HepG2 (cell line): Measurements from ENCODE around the gene HAGHL. TPM values are rescaled to one million over a fixed set of nuclear protein-coding genes. Genes with fewer than 3 reads are reported as not detected.
A peak's percentile ranks its signal among the peaks of the same experiment; 100 is the strongest.

Experiments used
- HNF4G ChIP-seq, 2 experiments: sonication (generic) in 1 of 2; formaldehyde crosslinking in 1 of 2; IDR thresholded peaks; 2 replicates each; pipeline versions ENCODE4 v1.4.0 to v1.6.1; 2011 to 2020; ENCODE audit warnings: borderline replicate concordance in 2 of 2, low read depth in 2 of 2, mild to moderate bottlenecking in 2 of 2, low read length in 1 of 2, missing genetic modification reagents in 1 of 2, moderate library complexity in 1 of 2
- MEIS2 ChIP-seq: sonication (generic); formaldehyde crosslinking; IDR thresholded peaks from 2 replicates; pipeline ENCODE4 v1.9.0; 2021; ENCODE audit warnings: mild to moderate bottlenecking, missing genetic modification reagents
- NFRKB ChIP-seq: fragments of 450-650 bp; IDR thresholded peaks from 2 replicates; pipeline ENCODE4 v1.6.1; 2017
- NONO ChIP-seq, 2 experiments: fragments of 450-650 bp in 1 of 2; sonication (generic) in 1 of 2; formaldehyde crosslinking in 1 of 2; IDR thresholded peaks in 1 of 2; conservative IDR thresholded peaks in 1 of 2; 2 replicates each; pipeline versions ENCODE4 v1.6.1 to v1.8.0; 2017 to 2022; ENCODE audit warnings: mild to moderate bottlenecking in 1 of 2, missing genetic modification reagents in 1 of 2, moderate library complexity in 1 of 2
- PHF8 ChIP-seq: sonication (generic); formaldehyde crosslinking; IDR thresholded peaks from 2 replicates; pipeline ENCODE4 v1.5.0; 2020; ENCODE audit warnings: missing genetic modification reagents
- RNF2 ChIP-seq: fragments of 450-650 bp; conservative IDR thresholded peaks from 2 replicates; pipeline ENCODE4 v1.6.1; 2016; ENCODE audit warnings: low read depth
- RXRA ChIP-seq: sonication (generic); formaldehyde crosslinking; IDR thresholded peaks from 2 replicates; pipeline ENCODE4 v1.5.1; 2020; ENCODE audit warnings: missing genetic modification reagents
- ZBTB38 ChIP-seq: sonication (generic); formaldehyde crosslinking; IDR thresholded peaks from 2 replicates; pipeline ENCODE4 v1.5.1; 2020; ENCODE audit warnings: mild to moderate bottlenecking, missing genetic modification reagents
- ZFP36 ChIP-seq: fragments of 150-350 bp; IDR thresholded peaks from 2 replicates; pipeline ENCODE4 v1.6.1; 2018; ENCODE audit warnings: borderline replicate concordance, low read length, low read depth; ENCODE audit not compliant: partially characterized antibody
- ZFYVE20 ChIP-seq: sonication (generic); formaldehyde crosslinking; IDR thresholded peaks from 2 replicates; pipeline ENCODE4 v1.8.0; 2023; ENCODE audit warnings: low read depth, mild to moderate bottlenecking, moderate library complexity, missing genetic modification reagents, borderline replicate concordance
- ZNF644 ChIP-seq: IDR thresholded peaks from 2 replicates; pipeline ENCODE4 v1.6.1; 2016; ENCODE audit warnings: low read depth
- ZSCAN31 ChIP-seq: sonication (generic); formaldehyde crosslinking; IDR thresholded peaks from 2 replicates; pipeline ENCODE4 v1.5.0; 2020; ENCODE audit warnings: low read depth, mild to moderate bottlenecking, missing genetic modification reagents
- polyA plus RNA-seq, 8 experiments: library from polyadenylated mRNA; depleted of rRNA in 3 of 8; stranded (reverse) in 7 of 8; unstranded in 1 of 8; fragments of >200 nt; fragmentation: Illumina TruSeq in 4 of 8; extraction: Trizol in 4 of 8; gene quantifications; 2 replicates each; pipeline versions ENCODE4 v1.2.1 to v1.2.3, GENCODE V29; 2011 to 2016; ENCODE audit warnings: low read depth in 4 of 8, missing spikeins in 1 of 8, mixed read lengths in 1 of 8; ENCODE audit not compliant: insufficient read depth in 1 of 8
- total RNA-seq, 5 experiments: library from RNA; depleted of rRNA; stranded (reverse); fragments of >200 nt; fragmentation: Illumina TruSeq; extraction: Trizol; gene quantifications; 2 replicates each; pipeline ENCODE4 v1.2.3, GENCODE V29; 2016; ENCODE audit warnings: low read depth in 1 of 5
- TF ChIP-seq, protein P1 (sequence below): sonication (generic); formaldehyde crosslinking; IDR thresholded peaks from 2 replicates; pipeline ENCODE4 v1.4.0; 2020; ENCODE audit warnings: missing genetic modification reagents
- TF ChIP-seq, protein P2 (sequence below): sonication (generic); formaldehyde crosslinking; IDR thresholded peaks from 2 replicates; pipeline ENCODE4 v1.9.0; 2021; ENCODE audit warnings: mild to moderate bottlenecking, missing genetic modification reagents
- TF ChIP-seq, protein P3 (sequence below): sonication (generic); formaldehyde crosslinking; IDR thresholded peaks from 2 replicates; pipeline ENCODE4 v1.4.0; 2020; ENCODE audit warnings: missing genetic modification reagents, borderline replicate concordance

The HAGHL gene
- total and polyA plus RNA-seq, 2 of the 13 experiments (the other 11 are each of a cell fraction or from before 2014, with no cell fraction given) = 3.4 to 8.4 TPM

DNA sequence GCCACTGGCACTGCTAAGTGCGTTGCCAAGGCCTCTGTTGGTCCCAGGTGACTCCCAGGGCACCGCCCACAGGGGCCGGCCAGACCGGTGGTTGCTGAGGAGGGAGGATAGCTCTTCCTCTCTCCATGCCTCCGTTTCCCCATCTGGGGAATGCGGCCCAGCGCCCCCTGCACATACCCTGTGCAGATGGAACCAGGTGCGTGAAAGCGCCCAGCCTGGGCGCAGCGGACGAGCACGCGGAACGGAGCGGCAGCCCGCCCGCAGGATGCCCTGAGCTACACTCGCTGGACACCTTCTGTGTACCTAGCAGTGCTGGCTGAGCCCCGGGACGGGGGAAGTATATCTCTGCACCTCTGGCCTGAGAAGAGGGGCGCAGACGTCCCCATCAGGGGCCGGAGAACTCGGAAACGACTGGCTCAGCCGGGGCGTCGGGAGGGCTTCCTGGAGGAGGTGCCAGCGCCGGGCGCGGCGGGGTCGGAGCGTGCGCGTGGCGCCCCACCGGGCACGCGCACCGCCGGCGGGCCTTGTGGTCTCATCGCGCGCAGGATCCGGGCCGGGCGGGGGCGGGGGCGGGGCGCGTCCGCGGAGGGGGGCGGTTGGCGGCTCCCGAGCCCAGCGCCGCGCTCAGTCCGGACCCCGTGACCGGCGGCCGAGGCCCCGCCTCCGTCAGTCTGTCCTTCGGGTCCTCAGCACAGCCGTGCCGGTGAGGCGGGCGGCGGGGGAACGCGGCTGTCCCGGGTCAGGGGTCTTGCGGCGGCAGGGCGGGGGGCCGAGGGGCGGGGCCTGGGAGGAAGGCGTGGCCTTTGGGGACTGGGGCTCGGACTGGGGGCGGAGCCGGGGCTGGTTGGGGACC, at the start of gene HAGHL, which contains the start of gene CCDC78 (continued):
- TF ChIP-seq, protein P1, sequence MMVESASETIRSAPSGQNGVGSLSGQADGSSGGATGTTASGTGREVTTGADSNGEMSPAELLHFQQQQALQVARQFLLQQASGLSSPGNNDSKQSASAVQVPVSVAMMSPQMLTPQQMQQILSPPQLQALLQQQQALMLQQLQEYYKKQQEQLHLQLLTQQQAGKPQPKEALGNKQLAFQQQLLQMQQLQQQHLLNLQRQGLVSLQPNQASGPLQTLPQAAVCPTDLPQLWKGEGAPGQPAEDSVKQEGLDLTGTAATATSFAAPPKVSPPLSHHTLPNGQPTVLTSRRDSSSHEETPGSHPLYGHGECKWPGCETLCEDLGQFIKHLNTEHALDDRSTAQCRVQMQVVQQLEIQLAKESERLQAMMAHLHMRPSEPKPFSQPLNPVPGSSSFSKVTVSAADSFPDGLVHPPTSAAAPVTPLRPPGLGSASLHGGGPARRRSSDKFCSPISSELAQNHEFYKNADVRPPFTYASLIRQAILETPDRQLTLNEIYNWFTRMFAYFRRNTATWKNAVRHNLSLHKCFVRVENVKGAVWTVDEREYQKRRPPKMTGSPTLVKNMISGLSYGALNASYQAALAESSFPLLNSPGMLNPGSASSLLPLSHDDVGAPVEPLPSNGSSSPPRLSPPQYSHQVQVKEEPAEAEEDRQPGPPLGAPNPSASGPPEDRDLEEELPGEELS (CRISPR knock-in tag) = no peak
- TF ChIP-seq, protein P2, sequence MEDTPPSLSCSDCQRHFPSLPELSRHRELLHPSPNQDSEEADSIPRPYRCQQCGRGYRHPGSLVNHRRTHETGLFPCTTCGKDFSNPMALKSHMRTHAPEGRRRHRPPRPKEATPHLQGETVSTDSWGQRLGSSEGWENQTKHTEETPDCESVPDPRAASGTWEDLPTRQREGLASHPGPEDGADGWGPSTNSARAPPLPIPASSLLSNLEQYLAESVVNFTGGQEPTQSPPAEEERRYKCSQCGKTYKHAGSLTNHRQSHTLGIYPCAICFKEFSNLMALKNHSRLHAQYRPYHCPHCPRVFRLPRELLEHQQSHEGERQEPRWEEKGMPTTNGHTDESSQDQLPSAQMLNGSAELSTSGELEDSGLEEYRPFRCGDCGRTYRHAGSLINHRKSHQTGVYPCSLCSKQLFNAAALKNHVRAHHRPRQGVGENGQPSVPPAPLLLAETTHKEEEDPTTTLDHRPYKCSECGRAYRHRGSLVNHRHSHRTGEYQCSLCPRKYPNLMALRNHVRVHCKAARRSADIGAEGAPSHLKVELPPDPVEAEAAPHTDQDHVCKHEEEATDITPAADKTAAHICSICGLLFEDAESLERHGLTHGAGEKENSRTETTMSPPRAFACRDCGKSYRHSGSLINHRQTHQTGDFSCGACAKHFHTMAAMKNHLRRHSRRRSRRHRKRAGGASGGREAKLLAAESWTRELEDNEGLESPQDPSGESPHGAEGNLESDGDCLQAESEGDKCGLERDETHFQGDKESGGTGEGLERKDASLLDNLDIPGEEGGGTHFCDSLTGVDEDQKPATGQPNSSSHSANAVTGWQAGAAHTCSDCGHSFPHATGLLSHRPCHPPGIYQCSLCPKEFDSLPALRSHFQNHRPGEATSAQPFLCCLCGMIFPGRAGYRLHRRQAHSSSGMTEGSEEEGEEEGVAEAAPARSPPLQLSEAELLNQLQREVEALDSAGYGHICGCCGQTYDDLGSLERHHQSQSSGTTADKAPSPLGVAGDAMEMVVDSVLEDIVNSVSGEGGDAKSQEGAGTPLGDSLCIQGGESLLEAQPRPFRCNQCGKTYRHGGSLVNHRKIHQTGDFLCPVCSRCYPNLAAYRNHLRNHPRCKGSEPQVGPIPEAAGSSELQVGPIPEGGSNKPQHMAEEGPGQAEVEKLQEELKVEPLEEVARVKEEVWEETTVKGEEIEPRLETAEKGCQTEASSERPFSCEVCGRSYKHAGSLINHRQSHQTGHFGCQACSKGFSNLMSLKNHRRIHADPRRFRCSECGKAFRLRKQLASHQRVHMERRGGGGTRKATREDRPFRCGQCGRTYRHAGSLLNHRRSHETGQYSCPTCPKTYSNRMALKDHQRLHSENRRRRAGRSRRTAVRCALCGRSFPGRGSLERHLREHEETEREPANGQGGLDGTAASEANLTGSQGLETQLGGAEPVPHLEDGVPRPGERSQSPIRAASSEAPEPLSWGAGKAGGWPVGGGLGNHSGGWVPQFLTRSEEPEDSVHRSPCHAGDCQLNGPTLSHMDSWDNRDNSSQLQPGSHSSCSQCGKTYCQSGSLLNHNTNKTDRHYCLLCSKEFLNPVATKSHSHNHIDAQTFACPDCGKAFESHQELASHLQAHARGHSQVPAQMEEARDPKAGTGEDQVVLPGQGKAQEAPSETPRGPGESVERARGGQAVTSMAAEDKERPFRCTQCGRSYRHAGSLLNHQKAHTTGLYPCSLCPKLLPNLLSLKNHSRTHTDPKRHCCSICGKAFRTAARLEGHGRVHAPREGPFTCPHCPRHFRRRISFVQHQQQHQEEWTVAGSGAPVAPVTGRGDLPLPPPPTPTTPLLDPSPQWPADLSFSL (CRISPR knock-in tag) = no peak
- TF ChIP-seq RXRA (CRISPR knock-in tag) = no peak
- TF ChIP-seq, protein P3, sequence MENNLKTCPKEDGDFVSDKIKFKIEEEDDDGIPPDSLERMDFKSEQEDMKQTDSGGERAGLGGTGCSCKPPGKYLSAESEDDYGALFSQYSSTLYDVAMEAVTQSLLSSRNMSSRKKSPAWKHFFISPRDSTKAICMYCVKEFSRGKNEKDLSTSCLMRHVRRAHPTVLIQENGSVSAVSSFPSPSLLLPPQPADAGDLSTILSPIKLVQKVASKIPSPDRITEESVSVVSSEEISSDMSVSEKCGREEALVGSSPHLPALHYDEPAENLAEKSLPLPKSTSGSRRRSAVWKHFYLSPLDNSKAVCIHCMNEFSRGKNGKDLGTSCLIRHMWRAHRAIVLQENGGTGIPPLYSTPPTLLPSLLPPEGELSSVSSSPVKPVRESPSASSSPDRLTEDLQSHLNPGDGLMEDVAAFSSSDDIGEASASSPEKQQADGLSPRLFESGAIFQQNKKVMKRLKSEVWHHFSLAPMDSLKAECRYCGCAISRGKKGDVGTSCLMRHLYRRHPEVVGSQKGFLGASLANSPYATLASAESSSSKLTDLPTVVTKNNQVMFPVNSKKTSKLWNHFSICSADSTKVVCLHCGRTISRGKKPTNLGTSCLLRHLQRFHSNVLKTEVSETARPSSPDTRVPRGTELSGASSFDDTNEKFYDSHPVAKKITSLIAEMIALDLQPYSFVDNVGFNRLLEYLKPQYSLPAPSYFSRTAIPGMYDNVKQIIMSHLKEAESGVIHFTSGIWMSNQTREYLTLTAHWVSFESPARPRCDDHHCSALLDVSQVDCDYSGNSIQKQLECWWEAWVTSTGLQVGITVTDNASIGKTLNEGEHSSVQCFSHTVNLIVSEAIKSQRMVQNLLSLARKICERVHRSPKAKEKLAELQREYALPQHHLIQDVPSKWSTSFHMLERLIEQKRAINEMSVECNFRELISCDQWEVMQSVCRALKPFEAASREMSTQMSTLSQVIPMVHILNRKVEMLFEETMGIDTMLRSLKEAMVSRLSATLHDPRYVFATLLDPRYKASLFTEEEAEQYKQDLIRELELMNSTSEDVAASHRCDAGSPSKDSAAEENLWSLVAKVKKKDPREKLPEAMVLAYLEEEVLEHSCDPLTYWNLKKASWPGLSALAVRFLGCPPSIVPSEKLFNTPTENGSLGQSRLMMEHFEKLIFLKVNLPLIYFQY (CRISPR knock-in tag) = no peak
- peak; percentile 95 for TF ChIP-seq ZFP36
- no peak for TF ChIP-seq RNF2
- TF ChIP-seq HNF4G (IDR thresholded peaks at IDR 0.05; ENCODE audit: borderline replicate concordance, low read depth, low read length) = no peak
- TF ChIP-seq HNF4G (CRISPR knock-in tag; IDR thresholded peaks at IDR 0.05; ENCODE audit: borderline replicate concordance, low read depth) = no peak
- TF ChIP-seq NONO (IDR thresholded peaks at IDR 0.05) = no peak
- TF ChIP-seq NONO (CRISPR knock-in tag; conservative IDR thresholded peaks at IDR 0.05) = 0 out of 2 replicates have a peak, but pooled peaks have one; percentile 36
- TF ChIP-seq PHF8 (CRISPR knock-in tag) = no peak
- TF ChIP-seq MEIS2 (CRISPR knock-in tag) = no peak
- no peak for TF ChIP-seq NFRKB
- TF ChIP-seq ZFYVE20 (CRISPR knock-in tag) = no peak
- no peak for TF ChIP-seq ZNF644
- TF ChIP-seq ZSCAN31 = no peak
- 0 out of 2 replicates have a peak, but pooled peaks have one; percentile 21 for TF ChIP-seq ZBTB38 (CRISPR knock-in tag)
